C4-2B (cell line): ENCODE results near the gene SHROOM2.

Source experiments
- ZFX ChIP-seq: fragments of 450-650 bp; IDR thresholded peaks from 2 replicates; pipeline ENCODE4 v1.6.1; 2017
- TF ChIP-seq, protein P1 (sequence below): fragments of 450-650 bp; conservative IDR thresholded peaks from 2 replicates; pipeline ENCODE4 v1.5.1; 2017; ENCODE audit warnings: mild to moderate bottlenecking

DNA sequence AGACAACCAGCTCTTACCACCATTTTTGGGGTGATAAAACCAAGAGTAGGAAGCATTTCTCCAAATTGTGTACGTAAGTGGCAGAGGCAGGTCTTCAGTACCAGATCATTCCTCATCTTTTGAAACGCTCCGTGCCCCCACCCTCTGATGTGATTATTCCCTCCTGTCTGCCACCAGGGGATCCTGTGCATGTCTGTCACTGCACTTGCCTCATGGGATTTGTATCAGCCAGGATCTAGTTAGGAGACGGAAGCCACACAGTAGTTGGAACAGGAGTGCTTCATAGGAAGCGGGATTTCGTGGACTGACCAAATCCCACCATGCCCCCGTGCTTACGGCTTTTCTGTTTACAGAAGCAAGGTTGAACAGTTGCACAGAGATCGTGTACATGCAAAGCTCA lies 75.5 kb downstream of the SHROOM2 start:
- TF ChIP-seq, protein P1, sequence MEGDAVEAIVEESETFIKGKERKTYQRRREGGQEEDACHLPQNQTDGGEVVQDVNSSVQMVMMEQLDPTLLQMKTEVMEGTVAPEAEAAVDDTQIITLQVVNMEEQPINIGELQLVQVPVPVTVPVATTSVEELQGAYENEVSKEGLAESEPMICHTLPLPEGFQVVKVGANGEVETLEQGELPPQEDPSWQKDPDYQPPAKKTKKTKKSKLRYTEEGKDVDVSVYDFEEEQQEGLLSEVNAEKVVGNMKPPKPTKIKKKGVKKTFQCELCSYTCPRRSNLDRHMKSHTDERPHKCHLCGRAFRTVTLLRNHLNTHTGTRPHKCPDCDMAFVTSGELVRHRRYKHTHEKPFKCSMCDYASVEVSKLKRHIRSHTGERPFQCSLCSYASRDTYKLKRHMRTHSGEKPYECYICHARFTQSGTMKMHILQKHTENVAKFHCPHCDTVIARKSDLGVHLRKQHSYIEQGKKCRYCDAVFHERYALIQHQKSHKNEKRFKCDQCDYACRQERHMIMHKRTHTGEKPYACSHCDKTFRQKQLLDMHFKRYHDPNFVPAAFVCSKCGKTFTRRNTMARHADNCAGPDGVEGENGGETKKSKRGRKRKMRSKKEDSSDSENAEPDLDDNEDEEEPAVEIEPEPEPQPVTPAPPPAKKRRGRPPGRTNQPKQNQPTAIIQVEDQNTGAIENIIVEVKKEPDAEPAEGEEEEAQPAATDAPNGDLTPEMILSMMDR = no peak
- TF ChIP-seq ZFX = no peak
